Prostate gland (tissue), 2 donors: ENCODE measurements around the gene PMVK.

ENCODE experiments used
- CTCF ChIP-seq, 4 experiments: fragments of 200-600 bp in 2 of 4; fragments of 450-650 bp in 2 of 4; sonication (generic) in 2 of 4; IDR thresholded peaks; 1 replicate in 3 of 4; 2 replicates in 1 of 4; pipeline ENCODE4 v1.5.1; 2016 to 2019; ENCODE audit warnings: antibody characterized with exemption in 4 of 4, mild to moderate bottlenecking in 2 of 4, moderate library complexity in 2 of 4
- POLR2A ChIP-seq: fragments of 450-650 bp; IDR thresholded peaks from one replicate; pipeline ENCODE4 v1.6.1; 2016; ENCODE audit warnings: antibody characterized with exemption, mild to moderate bottlenecking
- POLR2AphosphoS5 ChIP-seq: sonication (generic); formaldehyde crosslinking; IDR thresholded peaks from one replicate; pipeline ENCODE4 v1.6.1; 2017; ENCODE audit warnings: antibody characterized with exemption

- no peak for TF ChIP-seq CTCF (IDR thresholded peaks at IDR 0.05)
- TF ChIP-seq POLR2A = no peak
- TF ChIP-seq POLR2AphosphoS5 = no peak
These were observed 47.8 kb downstream of the PMVK start for GRCh38 chr1:154888757-154889156.
